NCI-H1092 (cell line): ENCODE data around the gene DLG2.
A peak's percentile ranks its signal among the peaks of the same experiment; 100 is the strongest.

ENCODE experiments used
- DNase-seq: peaks from one replicate; lab custom pipeline; 2025; lab: John Stamatoyannopoulos, UW

DLG2 gene

DNA sequence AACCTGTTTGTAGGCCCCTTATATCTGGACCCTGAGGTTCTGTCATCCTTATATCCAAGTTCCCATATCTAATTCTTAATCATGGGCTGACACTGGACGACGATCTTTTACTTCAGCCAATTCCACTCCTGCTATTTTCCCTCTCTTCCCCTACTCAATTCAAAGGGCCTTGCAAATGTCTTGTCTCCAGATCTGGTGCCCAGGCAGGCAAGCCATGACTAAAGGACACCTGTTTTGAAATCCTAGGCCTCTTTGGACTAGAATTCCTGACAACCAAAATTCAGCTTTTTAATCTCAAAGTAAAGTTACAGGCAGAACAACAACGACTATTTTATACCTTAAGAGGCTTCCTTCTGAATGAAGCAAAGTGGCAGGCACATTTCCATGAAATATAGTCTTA lies 963.4 kb downstream of the DLG2 start:
- no peak for DNase-seq

DNA sequence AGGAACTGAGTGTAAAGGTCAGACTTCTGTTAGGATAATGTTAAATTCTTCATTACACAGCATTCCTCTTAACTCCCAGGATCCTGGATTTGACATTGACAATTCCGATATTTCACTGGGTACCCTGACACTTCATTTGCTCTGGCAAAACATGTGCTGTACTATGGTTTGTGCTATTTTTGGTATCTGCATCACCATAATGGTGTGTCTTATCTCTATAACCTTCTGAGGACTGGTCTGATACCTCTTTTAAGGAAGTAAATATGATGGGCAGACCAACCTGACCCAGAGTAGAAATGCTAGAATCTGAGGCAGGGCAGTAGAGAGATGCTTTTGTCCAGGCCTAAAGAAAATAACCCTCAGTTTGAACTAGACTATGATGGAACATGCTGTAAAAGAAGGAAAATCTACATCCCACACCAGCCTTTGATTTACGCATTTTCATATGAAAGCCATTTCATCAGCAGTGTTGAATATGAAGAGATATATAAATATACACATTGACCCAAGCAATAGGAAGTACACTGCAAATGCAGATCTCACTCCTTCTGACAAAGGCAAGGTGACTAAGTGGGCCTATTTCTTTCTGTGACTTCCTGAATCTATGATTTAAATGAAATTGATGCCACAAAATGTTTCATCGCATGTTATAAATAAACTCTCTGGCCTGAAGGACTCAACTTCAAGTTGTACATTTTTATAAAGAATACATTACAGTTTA lies 966.7 kb downstream of the DLG2 start:
- no peak for DNase-seq

DNA sequence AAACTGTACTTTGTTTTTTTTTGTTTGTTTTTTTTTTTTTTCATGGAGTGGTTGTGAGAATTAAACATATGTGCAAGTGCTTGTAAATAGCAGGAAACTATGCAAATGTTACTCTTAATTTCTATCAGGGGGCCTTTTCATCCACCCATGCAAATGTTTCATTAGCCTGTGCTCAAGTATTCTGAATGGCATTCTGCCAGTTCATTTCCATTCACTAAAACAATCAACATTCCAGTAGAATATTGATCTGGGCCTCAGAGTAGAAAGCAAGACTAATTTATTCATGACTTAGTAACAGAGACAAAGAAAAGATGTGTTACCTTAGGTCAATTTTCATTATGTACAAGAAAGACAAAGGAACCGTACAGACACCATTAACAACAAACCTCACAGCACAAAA lies 971.4 kb downstream of the DLG2 start:
- no peak for DNase-seq

DNA sequence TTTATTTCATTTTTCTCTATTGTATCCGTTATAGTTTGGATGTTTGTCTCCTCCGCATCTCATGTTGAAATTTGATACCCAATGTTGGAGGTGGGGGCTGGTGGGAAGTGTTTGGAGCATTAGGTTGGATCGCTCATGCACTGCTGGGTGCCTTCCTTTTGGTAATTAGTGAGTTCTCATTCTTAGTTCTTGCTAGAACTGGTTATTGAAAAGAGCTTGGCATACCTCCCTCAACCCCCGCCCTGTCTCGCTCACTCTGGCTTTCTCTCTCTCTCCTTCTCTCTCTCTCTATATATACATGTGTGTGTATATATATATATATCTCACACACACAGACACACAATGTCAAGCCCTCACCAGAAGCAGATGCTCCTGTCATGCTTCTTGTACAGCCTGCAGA lies 978.7 kb downstream of the DLG2 start:
- no peak for DNase-seq

DNA sequence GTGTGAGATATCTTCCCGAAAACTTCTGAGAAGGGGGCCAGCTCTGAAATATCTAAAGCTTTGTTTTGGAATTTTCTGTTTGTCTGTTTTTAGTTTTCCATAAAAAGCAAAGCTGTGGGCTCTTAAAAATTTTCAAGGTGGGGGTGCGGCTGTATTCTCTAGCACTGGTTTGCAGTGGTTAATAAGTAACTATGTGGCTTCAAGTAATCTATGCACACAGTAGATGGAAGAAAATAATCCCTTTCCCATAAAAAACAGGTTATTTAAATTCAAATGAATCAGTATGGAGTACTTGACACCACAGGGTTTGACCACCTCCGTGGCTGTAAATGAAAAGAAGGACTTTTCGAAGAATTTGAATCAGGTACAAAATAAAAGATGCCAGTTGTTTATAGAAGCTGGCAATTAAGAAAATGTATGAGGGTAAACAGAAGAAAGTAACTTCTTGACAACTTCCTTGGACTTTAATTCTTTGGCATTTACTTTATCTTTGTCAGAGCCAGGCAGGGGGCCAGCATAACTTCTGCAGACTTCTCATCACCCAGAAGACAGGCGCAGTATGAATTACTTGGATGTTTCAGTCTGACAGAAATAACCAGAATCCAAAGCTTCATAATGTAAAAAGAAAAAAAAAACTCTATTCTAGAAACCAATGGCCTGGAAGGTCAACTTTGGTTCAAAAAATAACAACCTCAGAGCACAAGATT lies 981.0 kb downstream of the DLG2 start:
- DNase-seq: no peak

DNA sequence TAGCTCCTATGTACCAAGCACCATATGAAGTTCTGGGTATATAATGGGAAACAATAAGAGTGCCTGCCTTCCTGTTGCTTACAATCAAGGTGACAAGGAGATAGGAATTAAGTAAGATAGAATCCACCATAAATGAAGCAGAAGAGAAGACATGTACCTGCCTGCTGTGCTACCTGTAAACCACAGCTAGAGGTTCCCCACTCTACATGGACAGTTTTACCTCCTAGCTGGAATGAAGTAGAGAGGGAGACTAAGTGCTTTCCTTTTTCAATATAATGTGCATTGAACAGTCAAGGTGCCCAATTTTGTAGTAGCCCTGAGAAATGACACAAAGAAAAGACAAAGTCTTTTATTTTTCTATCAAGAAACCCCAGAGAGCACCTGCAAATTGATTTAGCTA lies 984.6 kb downstream of the DLG2 start:
- DNase-seq: no peak

DNA sequence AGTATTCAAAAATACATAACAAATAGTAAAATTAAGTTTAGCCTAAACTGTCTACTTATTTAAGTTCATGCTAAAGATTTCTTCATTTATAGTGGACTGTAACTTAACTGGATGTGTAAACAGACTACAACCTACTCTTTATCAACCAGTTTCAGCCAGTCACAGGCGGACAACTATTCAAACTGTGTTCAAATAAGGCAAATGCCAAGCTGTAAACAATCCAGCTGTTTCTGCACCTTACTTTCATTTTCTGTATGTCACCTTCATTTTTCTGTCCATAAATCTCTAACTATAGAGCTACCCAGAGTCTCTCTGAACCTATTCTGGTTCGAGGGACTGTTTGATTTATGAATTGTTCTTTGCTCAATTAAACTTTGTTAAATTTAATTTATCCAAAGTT lies 992.8 kb downstream of the DLG2 start:
- no peak for DNase-seq

DNA sequence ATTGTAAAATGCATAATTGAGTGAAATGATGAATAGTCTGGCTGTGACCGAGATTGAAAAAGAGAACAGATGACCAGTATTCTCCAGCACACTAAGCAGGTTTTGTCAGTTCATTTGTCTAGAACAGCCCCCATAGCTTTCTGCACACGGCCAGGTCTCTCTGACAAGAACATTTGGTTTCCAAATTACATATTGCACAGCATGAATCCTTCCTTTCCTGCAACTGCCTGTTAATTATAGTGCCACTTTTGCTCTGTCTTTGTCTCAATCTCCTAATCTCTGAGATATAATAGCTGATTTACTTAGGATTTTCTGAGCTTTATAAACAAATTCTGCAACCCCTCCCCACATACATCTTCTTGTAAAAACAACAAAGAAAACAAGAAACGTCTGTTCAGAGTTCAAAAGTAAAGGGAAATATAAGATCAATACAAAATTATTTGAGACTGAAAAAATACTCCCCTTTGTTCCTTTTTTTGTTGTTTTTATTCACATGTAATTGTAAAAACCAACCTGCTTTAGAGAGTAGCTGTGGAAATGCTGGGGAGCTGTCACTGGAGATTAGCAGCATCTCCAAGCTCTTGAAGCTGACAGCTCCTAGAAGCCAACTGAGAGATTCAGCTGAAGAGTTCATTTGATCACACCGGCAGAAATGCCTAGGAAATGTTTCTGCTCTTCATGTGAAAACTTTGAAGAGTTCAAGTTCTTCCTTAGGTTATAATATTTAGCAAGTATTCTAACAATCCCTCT lies 998.1 kb downstream of the DLG2 start:
- no peak for DNase-seq

DNA sequence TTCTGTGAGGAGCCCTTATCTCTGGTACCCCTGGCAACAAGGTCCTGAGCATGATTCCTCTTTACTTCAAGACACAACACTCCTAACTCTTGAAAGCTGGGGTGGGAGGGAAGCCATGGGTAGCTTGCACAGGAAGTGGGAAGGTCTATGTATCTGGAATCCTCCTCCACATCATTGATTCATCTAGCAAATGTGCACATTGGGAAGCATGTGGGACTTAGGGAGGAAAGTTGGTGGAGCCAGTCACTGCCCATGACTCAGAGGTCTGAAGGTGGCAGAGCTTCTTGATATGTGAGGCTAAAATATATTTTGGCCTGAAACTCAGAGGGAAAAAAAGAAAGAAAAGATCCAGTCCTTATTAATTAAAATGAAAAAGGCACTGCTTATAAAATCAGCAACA lies 1000.9 kb downstream of the DLG2 start:
- no peak for DNase-seq

DNA sequence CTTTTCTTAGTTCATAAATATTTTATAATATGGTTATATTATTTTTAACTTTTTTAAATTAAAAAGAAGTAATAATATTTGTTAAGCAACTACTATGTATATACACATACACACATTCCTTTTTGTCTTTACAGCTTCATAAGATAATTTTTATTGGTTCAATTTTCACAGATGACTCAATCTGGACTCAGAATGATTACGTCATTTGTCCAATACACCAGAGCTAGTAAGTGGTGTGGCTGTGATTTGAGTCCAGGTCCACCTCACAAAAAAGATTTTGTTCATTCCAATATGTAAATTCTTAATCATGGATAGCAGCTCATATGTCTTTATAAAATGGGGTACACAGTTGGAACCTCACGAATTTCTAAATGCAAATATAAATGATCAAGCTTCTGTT lies 1014.5 kb downstream of the DLG2 start:
- no peak for DNase-seq

DNA sequence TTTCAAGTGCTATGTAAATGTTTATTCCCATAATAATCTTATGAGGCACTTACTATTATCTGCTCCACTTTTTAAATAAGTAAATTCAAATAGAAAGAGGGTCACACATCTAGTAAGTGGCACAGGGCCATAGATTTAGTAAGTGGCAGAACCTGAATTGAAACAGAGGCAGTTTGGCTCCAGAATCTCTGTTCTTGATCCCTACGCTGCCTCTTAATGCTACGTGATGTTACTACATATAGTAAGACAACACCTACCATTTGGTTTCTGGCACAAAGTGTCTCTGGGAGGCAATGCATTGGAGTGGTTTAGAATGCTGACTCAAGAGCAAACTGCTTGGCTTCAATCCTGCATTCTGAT lies 1018.3 kb downstream of the DLG2 start:
- peak; percentile 26 for DNase-seq

DNA sequence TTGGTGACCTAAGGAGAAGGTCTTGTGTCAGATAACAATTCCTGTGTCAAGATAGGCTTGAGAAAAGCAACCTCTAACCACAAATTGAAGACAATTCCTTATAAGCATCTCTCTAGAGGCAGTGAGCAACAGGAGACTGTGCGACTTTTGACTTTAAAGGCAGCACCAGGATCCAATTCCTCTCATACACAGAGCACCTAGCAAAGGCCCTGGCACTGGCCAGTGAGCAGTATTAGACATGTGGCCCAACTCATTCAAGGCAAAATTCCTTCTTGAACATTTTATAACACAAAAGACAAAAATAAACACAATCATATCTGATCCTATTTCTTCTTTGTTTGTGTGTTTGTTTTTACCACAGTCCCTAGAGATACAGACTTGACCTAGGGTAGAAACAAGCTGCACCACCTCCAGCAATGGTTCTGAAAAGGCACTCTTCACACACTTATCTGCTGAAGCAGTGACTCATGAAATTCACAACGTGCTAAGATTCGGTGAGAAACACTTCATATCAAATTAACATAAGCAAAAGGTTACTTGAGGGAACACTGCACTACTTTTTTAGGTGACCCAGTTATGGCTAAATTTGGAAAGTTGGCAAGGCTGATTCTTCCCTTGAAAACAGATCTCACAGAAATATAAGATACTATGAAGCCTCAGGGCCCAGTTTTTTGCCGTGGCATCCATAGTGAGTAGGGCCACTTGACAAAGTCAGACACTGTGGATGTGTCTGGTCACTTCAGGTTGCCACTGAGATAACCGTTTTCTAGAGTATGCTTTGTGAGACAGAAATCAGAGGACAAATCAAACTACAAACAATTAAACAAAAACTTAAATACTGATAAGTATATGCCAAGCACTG lies 1018.9 kb downstream of the DLG2 start:
- no peak for DNase-seq

DNA sequence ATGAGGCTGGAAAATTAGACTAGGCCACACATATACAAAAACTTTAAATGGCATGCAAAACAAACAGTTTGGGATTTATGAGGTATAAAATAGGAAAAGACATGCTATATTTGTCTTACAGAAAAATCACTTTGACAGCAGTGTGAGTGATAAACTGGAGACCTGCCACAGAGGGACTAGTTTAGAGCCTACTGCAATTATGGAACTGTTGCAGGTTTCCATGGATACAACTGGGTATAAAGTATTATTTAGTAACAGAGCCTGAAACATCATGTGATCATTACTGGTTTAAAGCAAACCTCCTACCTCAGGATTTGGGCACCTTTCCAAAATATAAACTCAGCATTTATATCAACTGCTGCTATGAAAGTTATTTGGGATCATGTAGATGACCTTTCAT lies 1032.5 kb downstream of the DLG2 start:
- no peak for DNase-seq

DNA sequence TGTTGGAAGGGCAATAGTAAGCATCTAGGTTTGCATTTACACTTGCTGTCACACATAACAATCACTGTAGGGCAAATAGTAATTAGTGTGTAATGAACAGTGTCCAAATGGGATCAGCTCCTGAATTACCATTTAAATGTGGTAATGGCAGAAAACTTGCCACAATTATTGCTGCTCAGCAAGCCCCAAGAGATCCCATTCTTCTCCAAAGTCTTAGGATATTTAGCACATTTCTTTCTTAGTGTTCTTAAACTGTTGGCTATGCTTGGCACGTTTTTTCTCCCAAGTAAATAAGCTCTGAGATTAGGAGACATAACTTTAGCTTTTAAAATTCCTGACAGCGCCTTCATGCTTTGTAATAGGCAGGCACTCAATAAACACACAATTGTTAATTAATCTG lies 1037.0 kb downstream of the DLG2 start:
- DNase-seq: no peak

DNA sequence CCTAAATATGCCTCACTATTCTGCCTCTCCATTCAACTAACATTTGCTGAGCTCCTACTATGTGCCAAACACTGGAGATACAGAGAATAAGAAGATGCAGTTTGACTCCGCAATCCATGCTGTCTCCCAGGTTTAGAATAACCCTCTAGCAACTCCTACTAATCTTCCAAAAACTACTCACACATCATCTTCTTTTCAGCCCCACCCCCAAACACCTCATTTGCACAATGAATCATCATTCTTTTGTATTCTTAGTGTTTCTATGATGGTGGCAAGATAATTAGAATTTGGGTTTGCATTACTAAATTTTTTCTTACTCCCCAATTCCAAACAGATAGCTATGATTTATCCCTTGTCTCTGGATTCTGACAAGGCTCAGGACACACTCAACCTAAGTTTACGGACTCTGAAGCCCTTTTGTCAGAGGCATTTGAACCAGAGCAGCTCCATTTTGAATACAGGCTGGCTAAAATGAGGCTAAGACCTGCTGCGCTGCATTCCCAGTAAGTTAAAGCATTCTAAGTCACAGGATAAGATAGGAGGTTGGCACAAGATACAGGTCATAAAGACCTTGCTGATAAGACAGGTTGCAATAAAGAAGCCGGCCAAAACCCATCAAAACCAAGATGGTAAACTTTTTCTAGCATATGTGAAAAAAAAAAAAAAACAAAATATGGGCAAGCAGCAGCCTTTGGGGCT lies 1038.9 kb downstream of the DLG2 start:
- DNase-seq: no peak

DNA sequence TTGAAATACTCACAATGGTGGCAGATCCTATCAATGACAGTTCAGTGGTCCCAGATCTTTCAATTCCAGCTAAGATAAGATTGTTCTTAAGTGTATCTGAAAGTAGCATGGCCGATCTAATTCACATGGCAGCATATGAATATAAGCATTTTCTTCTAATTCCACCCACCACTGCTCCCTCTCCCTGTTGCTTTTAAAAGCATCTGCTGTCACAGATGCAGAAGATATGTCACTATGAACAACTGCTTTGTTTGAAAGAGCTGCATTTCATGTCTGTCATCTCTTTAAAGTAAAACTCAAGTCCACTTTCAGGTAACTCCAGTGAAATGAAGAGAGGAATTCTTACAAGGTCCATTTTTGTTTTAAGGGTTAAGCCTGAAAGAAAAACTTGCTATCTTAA lies 1044.0 kb downstream of the DLG2 start:
- DNase-seq: no peak

DNA sequence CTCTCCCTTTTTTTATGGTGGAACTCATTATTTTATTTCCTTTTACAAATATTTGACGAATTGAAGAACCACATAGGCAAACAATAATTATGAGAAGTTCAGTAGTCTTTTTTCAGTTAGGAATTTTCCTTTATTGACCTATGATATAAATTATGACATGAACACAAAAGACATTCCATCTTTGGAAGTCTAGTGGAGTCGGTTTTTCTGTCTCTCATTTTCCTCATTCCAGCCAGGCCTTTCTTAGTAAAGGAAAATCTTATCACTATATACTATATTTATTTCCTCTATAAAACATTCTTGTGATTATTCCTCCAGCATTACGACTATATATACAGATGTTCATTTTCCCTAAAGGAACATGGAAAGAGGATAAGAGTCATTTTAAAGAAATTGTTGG lies 1046.1 kb downstream of the DLG2 start:
- no peak for DNase-seq

DNA sequence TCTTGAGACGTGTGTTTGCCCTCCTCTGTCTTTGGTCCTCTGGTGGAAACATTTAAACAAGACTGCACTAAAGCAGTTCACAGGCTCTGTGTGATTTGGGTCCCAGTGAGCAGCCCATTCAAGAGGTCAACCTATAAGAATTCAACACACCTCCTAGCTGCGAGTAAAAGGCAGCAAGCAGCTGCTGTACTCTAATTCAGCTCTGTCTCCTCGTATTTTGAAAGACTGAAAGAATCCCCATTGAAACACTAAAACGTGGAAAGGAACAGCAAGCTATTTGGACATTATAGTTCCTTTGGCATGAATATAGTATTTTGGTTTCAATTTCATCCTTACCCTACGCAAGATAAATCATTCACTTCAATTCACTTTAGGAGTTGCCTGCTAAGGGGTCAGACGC lies 1046.7 kb downstream of the DLG2 start:
- peak; percentile 56 for DNase-seq

DNA sequence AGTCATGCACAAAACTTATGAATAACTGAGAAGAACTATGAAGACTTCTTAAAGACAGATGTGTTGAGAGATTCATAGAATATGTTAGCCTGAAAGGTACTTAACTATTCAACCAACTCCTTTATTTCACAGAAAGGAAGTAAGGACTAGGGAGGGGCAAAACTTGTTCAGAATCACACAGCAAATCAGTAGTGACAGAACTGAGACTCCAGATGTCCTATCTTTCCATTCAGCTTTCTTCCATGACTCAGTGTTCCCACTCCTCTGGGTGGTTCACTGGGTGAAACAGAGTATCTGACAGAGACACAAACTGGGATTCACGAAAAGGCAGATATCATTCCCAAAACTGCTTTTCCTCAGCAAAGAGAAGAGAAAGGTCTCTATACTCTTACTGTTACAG lies 1053.3 kb downstream of the DLG2 start:
- DNase-seq: no peak

DNA sequence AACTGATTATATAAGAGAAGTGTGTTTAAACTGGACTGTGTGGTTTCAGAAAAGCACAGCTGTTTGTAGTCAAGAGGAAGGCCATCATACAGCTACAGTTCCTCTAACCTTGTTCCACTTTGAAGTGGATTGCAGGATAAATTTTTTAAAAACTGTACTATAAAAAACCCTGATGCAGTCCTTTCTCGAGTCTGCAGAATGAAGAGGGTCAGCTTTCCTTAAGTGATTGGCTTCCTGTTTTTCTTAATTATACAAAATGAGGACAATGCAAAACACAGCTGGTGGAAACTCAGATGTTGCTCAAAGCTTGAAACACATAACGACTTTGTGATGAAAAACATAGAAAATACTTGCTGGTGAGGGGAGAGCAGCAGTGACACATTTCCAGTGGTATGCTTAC lies 1060.5 kb downstream of the DLG2 start:
- no peak for DNase-seq

DNA sequence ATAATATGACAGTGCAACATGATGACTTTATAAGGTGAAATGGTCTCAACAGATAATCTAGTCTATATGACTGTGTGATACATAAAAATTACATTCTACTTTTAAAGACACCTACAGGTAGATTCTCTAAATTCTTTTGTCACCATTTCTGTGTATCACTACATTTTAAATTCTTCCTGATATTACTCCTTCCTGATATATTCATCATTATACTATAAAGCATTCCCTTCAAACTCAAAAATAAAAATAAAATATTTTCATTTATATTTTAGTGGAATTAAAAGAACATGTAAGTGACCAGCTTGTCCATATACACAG lies 1062.3 kb downstream of the DLG2 start:
- DNase-seq: no peak
